Pulmonary artery endothelial cell (primary cell): Measurements from ENCODE around the gene BPTF. TPM values are rescaled to one million over a fixed set of nuclear protein-coding genes. Genes with fewer than 3 reads are reported as not detected.
"Not testable (repeated sequence)": the region's sequence is repeated elsewhere in the genome, so short reads cannot be mapped to it uniquely, and the experiment has no call there.

ENCODE experiments used
- DNase-seq: peaks from one replicate; pipeline ENCODE4 v3.0.0-alpha.2; 2011; ENCODE audit warnings: low read depth, low spot score
- total RNA-seq: library from RNA; depleted of rRNA; stranded (reverse); fragments of >200 nt; gene quantifications from 2 replicates; pipeline ENCODE4 v1.2.3, GENCODE V29; 2014

Gene BPTF
- total RNA-seq, 1 donor from 2014 or later = 23.7 TPM

GRCh38 chr17:68011199-68011665 lies 185.9 kb downstream of the BPTF start:
- no peak for DNase-seq

GRCh38 chr17:68013385-68013784 lies 188.1 kb downstream of the BPTF start:
- DNase-seq = no peak

GRCh38 chr17:68015081-68015723 lies 189.9 kb downstream of the BPTF start:
- no peak for DNase-seq

GRCh38 chr17:68016838-68017237 lies 191.5 kb downstream of the BPTF start:
- no peak for DNase-seq

- not testable (repeated sequence) for DNase-seq
Observed at GRCh38 chr17:68018493-68018892, 193.2 kb downstream of the BPTF start.

GRCh38 chr17:68019336-68019674 lies 194.0 kb downstream of the BPTF start:
- no peak for DNase-seq

- peak; percentile 84 for DNase-seq
Observed at GRCh38 chr17:68019675-68020408, 194.5 kb downstream of the BPTF start.

- DNase-seq = no peak
Observed at GRCh38 chr17:68020409-68020756, 195.1 kb downstream of the BPTF start.

GRCh38 chr17:68020791-68021190 lies 195.5 kb downstream of the BPTF start:
- DNase-seq = not testable (repeated sequence)

GRCh38 chr17:68021963-68022362 lies 196.7 kb downstream of the BPTF start:
- DNase-seq = no peak

GRCh38 chr17:68022547-68022946 lies 197.2 kb downstream of the BPTF start:
- DNase-seq = not testable (repeated sequence)

GRCh38 chr17:68029512-68030215 lies 204.4 kb downstream of the BPTF start:
- no peak for DNase-seq

Other genes with a start within 250 kb of the BPTF start
- gene NOL11, start 107.6 kb upstream of the BPTF start, total RNA-seq = 40.1 and 52.0 TPM in 2 replicates
- gene C17orf58, start 171.0 kb downstream of the BPTF start, total RNA-seq = 14.5 and 15.2 TPM in 2 replicates
- 130 and 244 TPM in 2 replicates for gene KPNA2, start 210.2 kb downstream of the BPTF start, total RNA-seq